HepG2 (cell line): ENCODE data around the gene HYAL1. TPM values are rescaled to one million over a fixed set of nuclear protein-coding genes. Genes with fewer than 3 reads are reported as not detected.

ENCODE experiments used
- FOXA1 ChIP-seq, 2 experiments: fragments of 450-650 bp in 1 of 2; sonication (generic) in 1 of 2; formaldehyde crosslinking in 1 of 2; IDR thresholded peaks; 2 replicates each; pipeline versions ENCODE4 v1.4.0 to v1.6.1; 2016 to 2020; ENCODE audit warnings: missing genetic modification reagents in 1 of 2
- HNRNPH1 ChIP-seq: fragments of 200-400 bp; formaldehyde crosslinking; optimal IDR thresholded peaks from 2 replicates; pipeline ENCODE3; 2017; ENCODE audit warnings: mild to moderate bottlenecking, low read depth, low read length
- HNRNPLL ChIP-seq: fragments of 200-400 bp; formaldehyde crosslinking; IDR thresholded peaks from 2 replicates; pipeline ENCODE4 v1.6.1; 2017; ENCODE audit warnings: mild to moderate bottlenecking, low read depth, low read length; ENCODE audit not compliant: poor library complexity, severe bottlenecking
- KDM3A ChIP-seq: IDR thresholded peaks from 2 replicates; pipeline ENCODE4 v1.6.1; 2018; ENCODE audit warnings: low read depth, missing compliant biosample characterization
- MZF1 ChIP-seq: sonication (generic); formaldehyde crosslinking; IDR thresholded peaks from 2 replicates; pipeline ENCODE4 v1.8.1; 2023; ENCODE audit warnings: mild to moderate bottlenecking, missing genetic modification reagents, borderline replicate concordance
- polyA plus RNA-seq, 8 experiments: library from polyadenylated mRNA; depleted of rRNA in 3 of 8; stranded (reverse) in 7 of 8; unstranded in 1 of 8; fragments of >200 nt; fragmentation: Illumina TruSeq in 4 of 8; extraction: Trizol in 4 of 8; gene quantifications; 2 replicates each; pipeline versions ENCODE4 v1.2.1 to v1.2.3, GENCODE V29; 2011 to 2016; ENCODE audit warnings: low read depth in 4 of 8, missing spikeins in 1 of 8, mixed read lengths in 1 of 8; ENCODE audit not compliant: insufficient read depth in 1 of 8
- total RNA-seq, 5 experiments: library from RNA; depleted of rRNA; stranded (reverse); fragments of >200 nt; fragmentation: Illumina TruSeq; extraction: Trizol; gene quantifications; 2 replicates each; pipeline ENCODE4 v1.2.3, GENCODE V29; 2016; ENCODE audit warnings: low read depth in 1 of 5
- TF ChIP-seq, protein P1 (sequence below): sonication (generic); formaldehyde crosslinking; IDR thresholded peaks from 2 replicates; pipeline ENCODE4 v1.4.0; 2020; ENCODE audit warnings: missing genetic modification reagents
- TF ChIP-seq, protein P2 (sequence below): sonication (generic); formaldehyde crosslinking; IDR thresholded peaks from 2 replicates; pipeline ENCODE4 v1.8.0; 2022; ENCODE audit warnings: mild to moderate bottlenecking, missing genetic modification reagents, moderate library complexity
- TF ChIP-seq, protein P3 (sequence below): sonication (generic); formaldehyde crosslinking; IDR thresholded peaks from 2 replicates; pipeline ENCODE4 v1.9.0; 2021; ENCODE audit warnings: mild to moderate bottlenecking, missing genetic modification reagents
- TF ChIP-seq, protein P4 (sequence below): sonication (generic); formaldehyde crosslinking; IDR thresholded peaks from 2 replicates; pipeline ENCODE4 v1.4.0; 2020; ENCODE audit warnings: missing genetic modification reagents, borderline replicate concordance
- TF ChIP-seq, protein P5 (sequence below): sonication (generic); formaldehyde crosslinking; IDR thresholded peaks from 2 replicates; pipeline ENCODE4 v1.8.1; 2023; ENCODE audit warnings: mild to moderate bottlenecking, missing genetic modification reagents
- TF ChIP-seq, protein P6 (sequence below): sonication (generic); formaldehyde crosslinking; IDR thresholded peaks from 2 replicates; pipeline ENCODE4 v1.4.0; 2020; ENCODE audit warnings: missing genetic modification reagents

HYAL1 gene
- total and polyA plus RNA-seq, 2 of the 13 experiments (the other 11 are each of a cell fraction or from before 2014, with no cell fraction given) = 76.5 to 193 TPM

DNA sequence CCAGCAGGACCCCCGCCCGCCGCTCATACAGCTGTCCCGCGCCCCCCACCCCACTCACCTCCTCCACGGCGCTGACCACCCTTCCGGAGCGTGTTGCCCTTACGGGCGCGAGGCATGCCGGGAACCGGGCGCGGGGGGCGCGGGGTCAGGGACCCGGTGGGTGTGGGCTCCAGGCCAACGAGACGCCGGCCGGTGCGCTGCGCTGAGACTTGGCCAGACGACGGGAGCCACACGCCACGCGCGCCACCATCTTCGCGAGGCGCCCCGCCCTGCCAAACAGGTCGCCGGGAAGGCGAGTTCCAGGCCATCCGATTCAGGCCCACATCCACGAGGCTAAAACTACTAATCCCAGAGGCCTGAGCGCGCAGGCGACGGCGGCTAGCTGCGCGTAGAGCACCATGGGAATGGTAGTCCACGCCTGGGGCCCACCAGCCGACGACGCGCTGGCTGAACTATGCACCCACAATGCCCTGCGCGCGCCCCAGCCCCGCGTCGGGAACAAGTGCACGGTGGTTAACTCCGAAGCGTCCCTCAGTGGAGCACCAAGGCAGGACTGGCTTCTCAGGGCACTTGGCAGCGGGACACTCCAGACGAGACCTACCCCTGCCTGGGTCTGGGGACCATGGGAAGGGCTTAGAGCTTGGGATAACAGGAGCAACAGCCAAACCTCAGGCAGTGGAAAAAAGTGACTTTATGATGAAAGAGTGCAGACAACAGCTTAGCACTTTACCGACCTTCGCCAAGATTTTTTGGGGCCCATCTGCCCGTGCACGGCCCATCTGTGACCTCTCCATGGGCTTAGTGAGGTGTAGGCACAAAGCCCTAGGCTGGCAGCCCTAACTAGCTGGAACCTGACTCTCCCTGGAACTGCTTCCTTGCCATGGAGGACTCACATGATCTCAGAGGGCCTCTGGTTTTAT lies 11.0 kb downstream of the HYAL1 start, which contains the start of gene IFRD2 (continued):
- TF ChIP-seq, protein P1, sequence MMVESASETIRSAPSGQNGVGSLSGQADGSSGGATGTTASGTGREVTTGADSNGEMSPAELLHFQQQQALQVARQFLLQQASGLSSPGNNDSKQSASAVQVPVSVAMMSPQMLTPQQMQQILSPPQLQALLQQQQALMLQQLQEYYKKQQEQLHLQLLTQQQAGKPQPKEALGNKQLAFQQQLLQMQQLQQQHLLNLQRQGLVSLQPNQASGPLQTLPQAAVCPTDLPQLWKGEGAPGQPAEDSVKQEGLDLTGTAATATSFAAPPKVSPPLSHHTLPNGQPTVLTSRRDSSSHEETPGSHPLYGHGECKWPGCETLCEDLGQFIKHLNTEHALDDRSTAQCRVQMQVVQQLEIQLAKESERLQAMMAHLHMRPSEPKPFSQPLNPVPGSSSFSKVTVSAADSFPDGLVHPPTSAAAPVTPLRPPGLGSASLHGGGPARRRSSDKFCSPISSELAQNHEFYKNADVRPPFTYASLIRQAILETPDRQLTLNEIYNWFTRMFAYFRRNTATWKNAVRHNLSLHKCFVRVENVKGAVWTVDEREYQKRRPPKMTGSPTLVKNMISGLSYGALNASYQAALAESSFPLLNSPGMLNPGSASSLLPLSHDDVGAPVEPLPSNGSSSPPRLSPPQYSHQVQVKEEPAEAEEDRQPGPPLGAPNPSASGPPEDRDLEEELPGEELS (CRISPR knock-in tag) = no peak; the same call in 1 of the 2 replicates
- TF ChIP-seq, protein P2, sequence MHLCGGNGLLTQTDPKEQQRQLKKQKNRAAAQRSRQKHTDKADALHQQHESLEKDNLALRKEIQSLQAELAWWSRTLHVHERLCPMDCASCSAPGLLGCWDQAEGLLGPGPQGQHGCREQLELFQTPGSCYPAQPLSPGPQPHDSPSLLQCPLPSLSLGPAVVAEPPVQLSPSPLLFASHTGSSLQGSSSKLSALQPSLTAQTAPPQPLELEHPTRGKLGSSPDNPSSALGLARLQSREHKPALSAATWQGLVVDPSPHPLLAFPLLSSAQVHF (CRISPR knock-in tag) = no peak; the same call in 1 of the 2 replicates
- TF ChIP-seq FOXA1 (IDR thresholded peaks at IDR 0.05) (no peak), FOXA1 (CRISPR knock-in tag; IDR thresholded peaks at IDR 0.05) (no peak), HNRNPH1 (no peak), HNRNPLL (peak; percentile 57), KDM3A (CRISPR knock-in tag) (peak; percentile 72; the same call in 1 of the 2 replicates), MZF1 (CRISPR knock-in tag) (no peak; the same call in 1 of the 2 replicates)
- TF ChIP-seq, protein P3, sequence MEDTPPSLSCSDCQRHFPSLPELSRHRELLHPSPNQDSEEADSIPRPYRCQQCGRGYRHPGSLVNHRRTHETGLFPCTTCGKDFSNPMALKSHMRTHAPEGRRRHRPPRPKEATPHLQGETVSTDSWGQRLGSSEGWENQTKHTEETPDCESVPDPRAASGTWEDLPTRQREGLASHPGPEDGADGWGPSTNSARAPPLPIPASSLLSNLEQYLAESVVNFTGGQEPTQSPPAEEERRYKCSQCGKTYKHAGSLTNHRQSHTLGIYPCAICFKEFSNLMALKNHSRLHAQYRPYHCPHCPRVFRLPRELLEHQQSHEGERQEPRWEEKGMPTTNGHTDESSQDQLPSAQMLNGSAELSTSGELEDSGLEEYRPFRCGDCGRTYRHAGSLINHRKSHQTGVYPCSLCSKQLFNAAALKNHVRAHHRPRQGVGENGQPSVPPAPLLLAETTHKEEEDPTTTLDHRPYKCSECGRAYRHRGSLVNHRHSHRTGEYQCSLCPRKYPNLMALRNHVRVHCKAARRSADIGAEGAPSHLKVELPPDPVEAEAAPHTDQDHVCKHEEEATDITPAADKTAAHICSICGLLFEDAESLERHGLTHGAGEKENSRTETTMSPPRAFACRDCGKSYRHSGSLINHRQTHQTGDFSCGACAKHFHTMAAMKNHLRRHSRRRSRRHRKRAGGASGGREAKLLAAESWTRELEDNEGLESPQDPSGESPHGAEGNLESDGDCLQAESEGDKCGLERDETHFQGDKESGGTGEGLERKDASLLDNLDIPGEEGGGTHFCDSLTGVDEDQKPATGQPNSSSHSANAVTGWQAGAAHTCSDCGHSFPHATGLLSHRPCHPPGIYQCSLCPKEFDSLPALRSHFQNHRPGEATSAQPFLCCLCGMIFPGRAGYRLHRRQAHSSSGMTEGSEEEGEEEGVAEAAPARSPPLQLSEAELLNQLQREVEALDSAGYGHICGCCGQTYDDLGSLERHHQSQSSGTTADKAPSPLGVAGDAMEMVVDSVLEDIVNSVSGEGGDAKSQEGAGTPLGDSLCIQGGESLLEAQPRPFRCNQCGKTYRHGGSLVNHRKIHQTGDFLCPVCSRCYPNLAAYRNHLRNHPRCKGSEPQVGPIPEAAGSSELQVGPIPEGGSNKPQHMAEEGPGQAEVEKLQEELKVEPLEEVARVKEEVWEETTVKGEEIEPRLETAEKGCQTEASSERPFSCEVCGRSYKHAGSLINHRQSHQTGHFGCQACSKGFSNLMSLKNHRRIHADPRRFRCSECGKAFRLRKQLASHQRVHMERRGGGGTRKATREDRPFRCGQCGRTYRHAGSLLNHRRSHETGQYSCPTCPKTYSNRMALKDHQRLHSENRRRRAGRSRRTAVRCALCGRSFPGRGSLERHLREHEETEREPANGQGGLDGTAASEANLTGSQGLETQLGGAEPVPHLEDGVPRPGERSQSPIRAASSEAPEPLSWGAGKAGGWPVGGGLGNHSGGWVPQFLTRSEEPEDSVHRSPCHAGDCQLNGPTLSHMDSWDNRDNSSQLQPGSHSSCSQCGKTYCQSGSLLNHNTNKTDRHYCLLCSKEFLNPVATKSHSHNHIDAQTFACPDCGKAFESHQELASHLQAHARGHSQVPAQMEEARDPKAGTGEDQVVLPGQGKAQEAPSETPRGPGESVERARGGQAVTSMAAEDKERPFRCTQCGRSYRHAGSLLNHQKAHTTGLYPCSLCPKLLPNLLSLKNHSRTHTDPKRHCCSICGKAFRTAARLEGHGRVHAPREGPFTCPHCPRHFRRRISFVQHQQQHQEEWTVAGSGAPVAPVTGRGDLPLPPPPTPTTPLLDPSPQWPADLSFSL (CRISPR knock-in tag) = no peak
- TF ChIP-seq, protein P4, sequence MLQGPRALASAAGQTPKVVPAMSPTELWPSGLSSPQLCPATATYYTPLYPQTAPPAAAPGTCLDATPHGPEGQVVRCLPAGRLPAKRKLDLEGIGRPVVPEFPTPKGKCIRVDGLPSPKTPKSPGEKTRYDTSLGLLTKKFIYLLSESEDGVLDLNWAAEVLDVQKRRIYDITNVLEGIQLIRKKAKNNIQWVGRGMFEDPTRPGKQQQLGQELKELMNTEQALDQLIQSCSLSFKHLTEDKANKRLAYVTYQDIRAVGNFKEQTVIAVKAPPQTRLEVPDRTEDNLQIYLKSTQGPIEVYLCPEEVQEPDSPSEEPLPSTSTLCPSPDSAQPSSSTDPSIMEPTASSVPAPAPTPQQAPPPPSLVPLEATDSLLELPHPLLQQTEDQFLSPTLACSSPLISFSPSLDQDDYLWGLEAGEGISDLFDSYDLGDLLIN (CRISPR knock-in tag) = peak; percentile 94; the same call in 1 of the 2 replicates
- TF ChIP-seq, protein P5, sequence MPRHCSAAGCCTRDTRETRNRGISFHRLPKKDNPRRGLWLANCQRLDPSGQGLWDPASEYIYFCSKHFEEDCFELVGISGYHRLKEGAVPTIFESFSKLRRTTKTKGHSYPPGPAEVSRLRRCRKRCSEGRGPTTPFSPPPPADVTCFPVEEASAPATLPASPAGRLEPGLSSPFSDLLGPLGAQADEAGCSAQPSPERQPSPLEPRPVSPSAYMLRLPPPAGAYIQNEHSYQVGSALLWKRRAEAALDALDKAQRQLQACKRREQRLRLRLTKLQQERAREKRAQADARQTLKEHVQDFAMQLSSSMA (CRISPR knock-in tag) = no peak
- TF ChIP-seq, protein P6, sequence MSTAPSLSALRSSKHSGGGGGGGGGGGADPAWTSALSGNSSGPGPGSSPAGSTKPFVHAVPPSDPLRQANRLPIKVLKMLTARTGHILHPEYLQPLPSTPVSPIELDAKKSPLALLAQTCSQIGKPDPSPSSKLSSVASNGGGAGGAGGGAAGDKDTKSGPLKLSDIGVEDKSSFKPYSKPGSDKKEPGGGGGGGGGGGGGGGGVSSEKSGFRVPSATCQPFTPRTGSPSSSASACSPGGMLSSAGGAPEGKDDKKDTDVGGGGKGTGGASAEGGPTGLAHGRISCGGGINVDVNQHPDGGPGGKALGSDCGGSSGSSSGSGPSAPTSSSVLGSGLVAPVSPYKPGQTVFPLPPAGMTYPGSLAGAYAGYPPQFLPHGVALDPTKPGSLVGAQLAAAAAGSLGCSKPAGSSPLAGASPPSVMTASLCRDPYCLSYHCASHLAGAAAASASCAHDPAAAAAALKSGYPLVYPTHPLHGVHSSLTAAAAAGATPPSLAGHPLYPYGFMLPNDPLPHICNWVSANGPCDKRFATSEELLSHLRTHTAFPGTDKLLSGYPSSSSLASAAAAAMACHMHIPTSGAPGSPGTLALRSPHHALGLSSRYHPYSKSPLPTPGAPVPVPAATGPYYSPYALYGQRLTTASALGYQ (CRISPR knock-in tag) = no peak
